Measurements from ENCODE around the gene LTBP2.

Gene LTBP2

DNA sequence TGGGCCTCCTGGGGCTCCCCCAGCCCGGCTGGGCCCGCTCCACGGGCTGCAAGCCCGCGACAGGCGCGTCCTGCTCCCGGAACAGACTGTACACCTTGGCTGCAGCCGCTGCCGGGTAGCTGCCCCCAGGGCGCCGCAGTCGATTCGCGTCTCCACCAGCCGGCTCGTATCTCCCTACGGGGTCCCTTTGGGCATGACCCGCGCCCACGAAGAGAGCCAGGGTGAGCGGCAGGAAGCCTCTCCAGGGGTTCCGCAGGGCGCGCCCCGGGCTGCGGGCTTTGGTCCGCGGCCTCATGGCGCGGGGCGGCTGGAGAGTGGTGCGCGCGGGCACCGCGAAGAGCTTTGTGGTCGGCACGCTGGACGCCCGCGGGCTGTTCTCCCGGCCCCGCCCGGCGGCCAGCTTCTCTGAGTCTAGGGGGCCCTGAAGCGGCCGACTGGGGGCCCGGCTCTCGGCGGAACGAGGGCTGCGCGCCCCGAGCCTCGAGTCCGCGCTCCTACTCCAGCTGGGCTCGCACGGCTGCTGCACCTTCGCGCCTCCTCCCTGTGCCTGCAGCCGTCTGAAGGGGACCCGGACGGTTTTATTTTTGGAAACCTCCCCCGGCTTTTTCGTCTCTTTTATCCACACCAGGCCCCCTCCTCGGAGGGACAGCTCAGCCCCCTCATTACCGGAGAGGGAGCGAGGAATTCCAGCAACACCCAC is at the start of gene LTBP2:
Gene LTBP2 (minus strand): TSS at position 588 of the 700 bp plus-strand sequence. CDS start 293 bp downstream, at position 295.
- no peak for DNase-seq (ENCODE audit: low read depth)

DNA sequence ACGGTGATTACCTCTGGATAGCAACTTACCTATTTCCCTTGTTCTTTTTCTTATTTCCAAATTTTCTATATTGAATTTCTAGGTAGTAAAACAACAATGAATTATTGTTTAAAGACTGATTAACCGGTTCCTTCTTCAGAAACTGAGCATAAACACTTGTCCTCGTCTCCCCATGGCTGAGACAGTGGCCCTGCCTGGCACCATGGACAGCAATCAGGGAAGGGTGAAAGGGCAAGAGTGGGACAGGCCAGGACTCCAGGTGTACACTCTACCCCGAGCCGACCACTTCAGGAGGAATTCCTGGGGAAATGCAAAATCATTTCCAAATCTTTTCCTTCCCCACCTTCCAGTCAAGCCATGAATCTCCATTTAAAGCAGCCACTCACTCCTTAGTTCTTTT is 48.8 kb upstream of the LTBP2 start:
- no peak for DNase-seq (ENCODE audit: low read depth)

- DNase-seq (ENCODE audit: low read depth): no peak
Observed at GRCh38 chr14:74660167-74660566, 48.1 kb upstream of the LTBP2 start.

DNA sequence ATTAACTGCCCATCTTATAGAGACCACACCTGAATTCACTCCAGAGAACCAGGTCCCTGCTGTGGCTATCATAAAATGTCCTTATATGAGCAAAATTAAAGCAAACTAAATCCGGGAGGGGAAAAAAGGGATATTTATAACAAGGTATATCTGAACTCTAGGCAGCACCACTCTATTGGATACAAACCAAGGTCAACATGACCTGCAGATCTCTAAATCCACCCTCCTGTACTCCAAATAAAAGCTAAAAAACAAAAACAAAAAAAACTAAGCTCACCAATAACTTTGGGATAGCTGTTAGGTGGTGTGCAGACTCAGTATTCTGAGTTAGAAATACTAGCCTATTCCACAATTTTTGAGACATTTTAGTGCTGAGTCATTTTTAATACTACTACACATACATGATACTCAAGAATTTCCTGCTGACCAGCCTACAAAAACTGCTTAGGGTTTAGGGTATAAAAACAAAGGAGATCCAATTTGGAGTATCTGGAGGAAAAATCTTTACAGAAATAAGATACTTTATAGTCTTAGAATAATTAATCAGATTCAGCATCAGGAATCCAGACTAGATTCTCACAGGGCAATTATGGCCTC is 46.6 kb upstream of the LTBP2 start:
- no peak for DNase-seq (ENCODE audit: low read depth)

DNA sequence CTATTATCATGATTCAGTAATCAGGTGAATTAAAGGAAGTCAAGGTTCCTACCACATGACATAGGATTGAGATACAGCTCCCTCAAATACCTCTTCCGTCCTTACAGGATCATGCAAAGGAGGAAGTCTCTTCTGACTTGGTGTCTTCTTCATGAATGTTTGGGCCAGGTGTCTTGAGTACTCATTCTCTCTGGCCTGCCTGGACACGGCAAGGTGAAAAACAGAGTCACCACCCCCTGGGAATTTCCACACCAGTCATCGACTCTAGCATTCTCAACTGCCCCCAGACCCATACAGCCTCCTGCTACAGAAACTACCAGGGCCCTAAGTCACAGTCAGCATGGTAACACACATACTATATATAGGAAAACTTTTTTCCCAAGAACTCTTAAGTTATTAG is 44.9 kb upstream of the LTBP2 start:
- no peak for DNase-seq (ENCODE audit: low read depth)

GRCh38 chr14:74655599-74656395 is 43.8 kb upstream of the LTBP2 start:
- DNase-seq (ENCODE audit: low read depth): no peak

GRCh38 chr14:74654931-74655330 is 42.9 kb upstream of the LTBP2 start:
- no peak for DNase-seq (ENCODE audit: low read depth)

GRCh38 chr14:74653386-74654138 is 41.5 kb upstream of the LTBP2 start:
- no peak for DNase-seq (ENCODE audit: low read depth)

DNA sequence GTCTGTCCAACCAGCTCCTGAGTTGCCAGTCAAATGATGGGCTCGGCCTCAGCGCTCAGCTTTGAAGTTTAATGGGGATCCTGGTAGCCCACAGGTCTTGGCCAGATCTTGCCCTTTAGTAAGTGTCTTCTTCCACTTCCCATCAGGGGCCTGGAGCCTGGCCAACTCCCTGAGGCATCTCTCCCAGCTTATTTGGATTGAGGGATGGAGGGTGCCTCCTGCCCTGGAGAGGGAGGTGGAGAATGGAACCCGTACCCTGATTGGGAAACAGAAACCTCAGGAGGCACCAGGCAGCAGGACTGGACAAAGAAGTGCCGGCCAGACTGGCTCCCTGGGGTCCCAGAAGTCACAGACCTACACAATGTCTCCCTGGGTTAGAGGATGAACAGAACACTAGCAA is 40.5 kb upstream of the LTBP2 start:
- DNase-seq (ENCODE audit: low read depth): no peak

DNA sequence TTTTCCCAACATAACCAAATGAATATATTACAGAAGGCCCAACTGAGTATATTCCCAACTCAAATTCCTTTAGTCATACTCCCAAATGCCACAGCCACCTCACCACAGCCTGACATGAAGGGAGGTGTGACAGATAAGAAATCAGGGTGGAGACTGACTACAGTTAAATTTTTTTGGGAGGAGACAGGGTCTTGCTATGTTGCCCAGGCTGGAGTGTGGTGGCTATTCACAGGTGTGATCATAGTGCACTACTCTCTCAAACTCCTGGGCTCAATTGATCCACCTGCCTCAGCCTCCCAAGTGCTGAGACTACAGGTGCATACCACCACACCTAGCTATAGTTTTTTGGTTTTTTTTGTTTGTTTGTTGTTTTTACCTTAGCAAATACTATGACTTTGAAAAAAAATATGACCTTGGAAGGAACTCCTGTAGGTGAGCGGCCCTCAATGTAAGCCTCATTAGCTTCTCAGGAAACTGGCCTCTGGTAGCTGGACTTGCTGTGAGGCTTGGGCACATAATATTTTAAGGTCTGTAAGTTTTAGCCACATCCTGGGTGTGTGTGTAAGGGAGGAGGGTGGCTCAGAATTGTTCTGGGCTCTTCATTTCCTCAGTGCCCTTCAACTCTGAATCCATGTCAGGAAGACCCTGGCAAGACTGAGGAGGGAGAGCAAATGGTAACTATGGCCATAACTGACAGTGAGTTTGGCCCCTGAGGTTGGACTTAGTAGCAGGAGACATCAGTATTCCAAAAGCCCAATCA is 39.1 kb upstream of the LTBP2 start:
- no peak for DNase-seq (ENCODE audit: low read depth)

DNA sequence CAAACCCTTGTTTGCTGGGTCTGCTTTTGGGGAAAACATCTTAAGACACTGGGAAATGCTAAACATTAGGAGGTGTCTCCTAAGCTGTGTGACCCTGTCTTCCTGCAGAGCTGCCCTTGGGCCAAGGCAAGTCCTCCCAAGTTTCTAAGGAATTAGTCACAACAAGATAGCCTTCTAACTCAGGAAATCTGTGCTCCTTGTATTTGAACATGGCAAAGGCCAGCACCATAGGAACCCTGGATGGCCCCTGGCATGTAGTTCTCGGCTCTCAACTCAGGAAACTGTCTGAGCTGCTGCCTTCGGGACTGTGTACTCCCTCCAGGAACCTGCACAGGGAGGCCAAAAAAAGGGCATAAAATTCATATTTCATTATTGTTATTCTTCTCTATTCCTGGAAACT is 37.6 kb upstream of the LTBP2 start:
- DNase-seq (ENCODE audit: low read depth): no peak

DNA sequence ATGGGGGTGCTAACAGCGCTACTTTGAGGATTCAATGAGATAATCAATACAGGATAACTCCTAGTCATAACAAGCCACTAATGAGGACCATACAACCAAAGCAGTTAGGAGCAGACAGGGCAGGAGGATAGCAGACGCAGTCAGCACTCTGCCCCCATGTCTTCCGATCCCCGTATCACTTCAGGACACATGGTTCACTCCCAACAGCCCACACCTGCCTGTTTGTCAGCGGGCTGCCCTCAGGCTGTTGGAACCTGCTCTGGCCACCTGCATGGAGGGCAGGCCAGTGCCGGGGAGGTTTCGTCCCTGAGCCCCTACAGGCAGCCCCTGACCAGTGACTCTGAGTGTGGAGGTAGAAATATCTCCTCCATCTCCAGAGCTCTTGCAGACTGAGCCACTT is 37.1 kb upstream of the LTBP2 start:
- no peak for DNase-seq (ENCODE audit: low read depth)

DNA sequence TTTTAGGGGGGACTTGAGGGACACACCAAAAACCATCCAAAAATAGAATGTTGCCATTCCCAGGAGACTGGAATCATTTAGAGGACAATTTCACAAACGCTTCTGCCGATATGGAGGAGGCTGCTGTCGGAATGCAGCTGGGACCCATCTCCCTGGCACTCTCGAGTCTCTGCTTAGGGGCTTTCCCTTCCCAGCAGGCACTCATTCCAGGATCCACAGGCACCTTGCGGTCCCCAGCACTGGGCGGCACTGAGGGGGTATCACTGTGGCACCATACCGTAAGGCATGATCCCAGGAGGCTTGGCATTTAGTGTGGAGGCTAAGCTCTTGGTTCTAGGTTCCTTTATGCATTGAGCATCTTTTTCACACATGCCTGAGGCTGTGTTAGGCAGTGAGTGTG is 36.6 kb upstream of the LTBP2 start:
- no peak for DNase-seq (ENCODE audit: low read depth)

- DNase-seq (ENCODE audit: low read depth): no peak
Observed at GRCh38 chr14:74647678-74648461, 35.8 kb upstream of the LTBP2 start.

GRCh38 chr14:74647061-74647677 is 35.1 kb upstream of the LTBP2 start:
- no peak for DNase-seq (ENCODE audit: low read depth)

DNA sequence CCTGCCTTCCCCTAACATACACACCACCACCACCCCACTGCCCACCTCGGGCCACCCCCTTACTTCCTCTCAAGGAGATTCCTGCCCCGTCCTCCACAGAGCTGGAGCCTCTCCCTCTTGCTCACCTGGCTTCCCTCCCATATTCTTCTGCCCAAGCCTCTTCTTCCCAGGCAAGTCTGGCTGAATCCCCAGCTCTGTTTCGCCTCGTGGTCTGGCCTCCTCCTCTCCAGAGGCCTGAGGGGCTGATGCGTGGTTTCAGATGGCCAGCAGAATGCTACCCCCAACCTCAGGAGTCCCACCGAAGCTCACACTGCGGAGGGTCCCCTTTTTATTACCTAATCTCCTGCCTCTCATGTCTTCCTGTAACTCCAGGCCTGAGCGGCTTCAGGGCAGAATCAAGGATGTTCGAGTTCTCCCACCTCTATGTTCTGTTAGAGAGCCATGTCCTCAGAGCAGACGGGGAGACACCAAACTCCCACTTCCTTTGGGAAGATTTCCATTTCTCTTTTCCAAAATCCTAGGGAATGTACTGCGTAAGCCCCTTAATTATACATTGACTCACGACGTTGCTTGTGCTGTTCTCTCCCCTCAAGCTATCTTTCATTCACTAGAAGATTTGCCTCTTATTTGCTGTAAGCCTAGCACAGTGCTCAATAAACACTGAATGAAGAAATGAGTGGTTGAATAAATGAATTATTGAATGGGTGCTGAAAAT is 33.9 kb upstream of the LTBP2 start:
- DNase-seq (ENCODE audit: low read depth): no peak

GRCh38 chr14:74645244-74645643 is 33.2 kb upstream of the LTBP2 start:
- no peak for DNase-seq (ENCODE audit: low read depth)

GRCh38 chr14:74641601-74642391 is 29.8 kb upstream of the LTBP2 start:
- DNase-seq (ENCODE audit: low read depth): no peak

DNA sequence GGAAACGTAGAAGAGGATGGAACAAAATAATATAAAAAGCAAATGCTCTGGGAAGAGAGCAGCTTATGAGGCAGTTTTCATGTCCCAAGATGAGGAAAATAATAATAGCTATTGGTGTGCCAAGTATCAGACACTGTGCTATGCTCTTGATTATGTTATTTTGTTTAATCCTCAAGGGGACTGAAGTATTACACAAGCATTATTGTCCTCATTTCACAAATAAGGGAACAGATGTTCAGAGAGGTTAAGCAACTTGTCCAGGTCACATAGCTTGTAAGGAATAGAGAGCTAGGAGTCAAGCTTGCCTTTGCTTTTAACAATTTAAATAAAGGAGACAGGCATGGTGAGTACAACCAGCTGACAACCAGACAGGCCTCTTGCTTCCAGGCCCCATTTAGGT is 26.9 kb upstream of the LTBP2 start:
- DNase-seq (ENCODE audit: low read depth): no peak

Measured in stimulated activated CD8-positive, alpha-beta memory T cell treated with anti-CD3 and anti-CD28 coated beads, Interleukin-15, amount 100 ng/mL, for 1 hour (primary cell).